AG04449 (cell line): Measurements from ENCODE around the gene PCBP3.

Source experiments
- CTCF ChIA-PET: fragments of 350-600 bp; formaldehyde crosslinking; extraction: SDS; loops from one replicate; lab custom pipeline; 2021; ENCODE audit warnings: antibody characterized with exemption; lab: Yijun Ruan, JAX
- POLR2A ChIA-PET: fragments of 400-600, 350-600 bp; formaldehyde crosslinking; extraction: SDS; loops from one replicate; lab custom pipeline; 2020; ENCODE audit warnings: antibody characterized with exemption, inconsistent platforms; lab: Yijun Ruan, JAX
- DNase-seq: peaks from one replicate; pipeline ENCODE4 v3.0.0-alpha.2; 2010; ENCODE audit warnings: low read depth, low spot score
- H3K4me3 ChIP-seq: 2 replicates; pipeline ENCODE4 v1.5.1; 2011; ENCODE audit warnings: low read depth, mild to moderate bottlenecking, control low read depth, low read length
- TF ChIP-seq, protein P1 (sequence below): IDR thresholded peaks from one replicate; pipeline ENCODE4 v1.5.1; 2011; ENCODE audit warnings: mild to moderate bottlenecking, moderate library complexity, low read length, control low read depth, inconsistent platforms; ENCODE audit not compliant: insufficient read depth; ENCODE audit errors: missing control alignments

PCBP3 gene

DNA sequence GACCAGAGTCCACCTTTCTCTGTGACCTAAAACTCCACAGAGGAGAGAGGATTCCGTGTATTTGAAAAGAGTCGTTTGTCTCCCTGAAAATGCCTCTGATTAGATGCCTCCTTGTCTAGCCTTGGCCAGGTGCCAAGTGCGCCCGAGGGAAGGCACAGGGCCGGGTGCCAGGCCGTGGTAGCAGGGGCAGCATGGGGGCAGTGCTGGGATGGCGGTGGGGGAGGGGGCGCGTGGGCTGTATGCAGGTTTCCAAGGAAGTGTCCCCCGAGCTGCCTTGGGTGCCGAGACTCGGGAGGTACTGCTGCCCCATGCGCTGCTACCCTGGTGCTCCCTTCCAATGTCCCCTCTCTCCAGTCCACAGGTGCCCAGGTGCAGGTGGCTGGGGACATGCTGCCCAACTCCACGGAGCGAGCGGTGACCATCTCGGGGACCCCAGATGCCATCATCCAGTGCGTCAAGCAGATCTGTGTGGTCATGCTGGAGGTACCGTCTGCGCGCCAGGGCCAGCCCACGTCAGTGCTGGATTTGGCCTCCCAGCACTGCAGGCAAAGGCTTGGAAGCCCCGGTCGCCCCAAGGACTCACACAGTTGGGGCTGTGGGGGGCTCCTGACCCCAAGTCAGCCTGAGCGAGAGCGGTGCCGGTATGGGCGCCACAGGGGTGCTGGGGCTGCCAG, 267.2 kb downstream of the PCBP3 start:
- DNase-seq = no peak
- H3K4me3 ChIP-seq = no peak overlapping the region
- ChIA-PET POLR2A (no interaction called here), CTCF (interaction anchor here (0.8 to 1.7 kb wide), 2 partner anchors 12 kb away, joined by 3 to 6 read pairs; no protein-coding TSS in a partner anchor)
- TF ChIP-seq, protein P1, sequence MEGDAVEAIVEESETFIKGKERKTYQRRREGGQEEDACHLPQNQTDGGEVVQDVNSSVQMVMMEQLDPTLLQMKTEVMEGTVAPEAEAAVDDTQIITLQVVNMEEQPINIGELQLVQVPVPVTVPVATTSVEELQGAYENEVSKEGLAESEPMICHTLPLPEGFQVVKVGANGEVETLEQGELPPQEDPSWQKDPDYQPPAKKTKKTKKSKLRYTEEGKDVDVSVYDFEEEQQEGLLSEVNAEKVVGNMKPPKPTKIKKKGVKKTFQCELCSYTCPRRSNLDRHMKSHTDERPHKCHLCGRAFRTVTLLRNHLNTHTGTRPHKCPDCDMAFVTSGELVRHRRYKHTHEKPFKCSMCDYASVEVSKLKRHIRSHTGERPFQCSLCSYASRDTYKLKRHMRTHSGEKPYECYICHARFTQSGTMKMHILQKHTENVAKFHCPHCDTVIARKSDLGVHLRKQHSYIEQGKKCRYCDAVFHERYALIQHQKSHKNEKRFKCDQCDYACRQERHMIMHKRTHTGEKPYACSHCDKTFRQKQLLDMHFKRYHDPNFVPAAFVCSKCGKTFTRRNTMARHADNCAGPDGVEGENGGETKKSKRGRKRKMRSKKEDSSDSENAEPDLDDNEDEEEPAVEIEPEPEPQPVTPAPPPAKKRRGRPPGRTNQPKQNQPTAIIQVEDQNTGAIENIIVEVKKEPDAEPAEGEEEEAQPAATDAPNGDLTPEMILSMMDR = no peak

DNA sequence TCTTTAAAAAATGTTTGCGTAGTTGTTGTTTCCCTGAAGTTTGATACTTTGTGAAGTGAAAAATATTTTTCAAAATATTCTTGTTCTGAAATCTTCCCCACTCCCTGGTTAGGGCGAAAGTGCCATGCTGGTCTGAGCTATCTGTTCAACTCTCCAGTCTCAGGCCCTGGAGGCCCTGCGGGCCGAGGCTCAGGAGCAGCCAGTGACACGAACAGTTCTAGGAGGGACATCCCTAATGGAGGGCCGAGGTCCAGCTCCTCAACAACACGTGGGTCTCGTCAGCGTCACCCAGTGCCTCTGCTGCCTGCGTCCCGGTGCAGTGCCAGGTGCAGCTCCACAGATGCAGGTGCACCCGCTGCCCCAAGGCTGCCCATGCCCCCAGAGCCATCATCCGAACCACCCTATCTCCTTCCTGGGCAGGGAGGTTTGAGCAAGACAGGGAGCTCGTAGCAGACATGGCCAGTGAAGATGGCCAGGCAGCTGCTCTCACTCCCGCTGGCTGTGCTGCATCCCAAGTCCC, 268.3 kb downstream of the PCBP3 start:
- DNase-seq = no peak
- no peak overlapping the region for H3K4me3 ChIP-seq
- TF ChIP-seq, protein P1 = no peak
- ChIA-PET POLR2A (no interaction called here), CTCF (interaction anchor here (1.7 kb wide), 1 partner anchor 11 kb away, joined by 6 read pairs; no protein-coding TSS in a partner anchor)

DNA sequence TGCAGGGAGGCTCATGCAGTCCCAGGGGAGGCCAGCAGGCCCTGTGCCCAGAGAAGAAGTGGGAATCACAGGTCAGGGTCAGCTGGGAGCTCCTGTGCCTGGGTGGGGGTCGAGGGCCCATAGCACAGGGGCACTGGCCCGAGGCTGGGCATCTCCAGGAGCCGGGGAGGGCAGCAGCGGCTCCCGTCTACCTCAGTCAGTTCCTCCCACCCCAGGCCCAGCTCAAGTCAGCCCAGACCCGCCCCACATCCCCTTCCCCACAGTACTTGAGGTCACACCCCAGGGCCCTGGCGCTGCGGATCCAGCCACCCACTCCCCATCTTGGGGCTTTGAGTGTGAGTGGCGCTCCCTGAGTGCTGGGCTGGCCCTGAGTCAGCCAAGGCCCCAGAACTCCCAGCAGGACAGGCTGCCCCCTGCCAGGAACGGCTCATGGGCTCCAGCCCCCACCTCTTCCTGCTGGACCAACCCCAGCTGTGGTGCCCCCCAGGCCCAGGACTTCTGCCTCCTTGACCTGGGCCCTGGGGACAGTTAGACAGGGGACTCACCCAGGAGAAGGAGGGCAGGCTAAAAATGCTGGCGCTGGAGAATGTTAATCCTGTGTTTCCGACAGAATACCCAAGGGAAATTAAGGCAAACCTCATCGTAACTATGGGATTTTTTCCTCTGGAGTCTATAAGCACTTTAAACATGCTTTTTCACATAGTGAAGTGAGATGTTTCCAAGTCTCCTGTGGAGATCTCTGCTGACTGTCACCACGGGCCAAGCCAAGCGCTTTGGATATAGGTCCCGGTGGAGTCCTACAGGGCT, 269.3 kb downstream of the PCBP3 start:
- no peak overlapping the region for H3K4me3 ChIP-seq
- POLR2A ChIA-PET = no interaction called here
- CTCF ChIA-PET = interaction anchor here (1.7 to 2.3 kb wide), 2 partner anchors 10 kb away, joined by 6 to 10 read pairs; no protein-coding TSS in a partner anchor
- TF ChIP-seq, protein P1 = no peak
- DNase-seq = no peak

DNA sequence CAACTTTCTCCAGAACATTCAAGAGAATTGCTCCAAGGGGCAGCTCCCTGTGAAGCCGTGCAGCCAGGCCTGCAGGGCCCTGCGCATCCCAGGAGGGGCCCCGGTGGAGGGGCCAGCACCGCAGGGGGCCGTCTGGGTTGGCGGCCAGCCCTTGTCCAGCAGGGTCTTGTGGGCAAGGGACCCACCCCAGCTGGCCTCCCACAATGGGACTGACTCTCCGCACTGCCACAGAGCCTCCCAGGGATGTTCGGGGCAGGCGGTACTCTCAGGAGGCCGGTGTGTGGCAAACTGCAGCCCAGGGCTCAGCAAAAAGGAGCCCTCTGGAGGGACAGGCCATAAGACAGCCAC, 269.9 kb downstream of the PCBP3 start:
- TF ChIP-seq, protein P1 = no peak
- ChIA-PET CTCF (interaction anchor here (0.9 to 2.3 kb wide), 3 partner anchors 10 to 34 kb away, joined by 3 to 10 read pairs (median 3); no protein-coding TSS in a partner anchor), POLR2A (no interaction called here)
- no peak for DNase-seq
- H3K4me3 ChIP-seq = no peak overlapping the region

DNA sequence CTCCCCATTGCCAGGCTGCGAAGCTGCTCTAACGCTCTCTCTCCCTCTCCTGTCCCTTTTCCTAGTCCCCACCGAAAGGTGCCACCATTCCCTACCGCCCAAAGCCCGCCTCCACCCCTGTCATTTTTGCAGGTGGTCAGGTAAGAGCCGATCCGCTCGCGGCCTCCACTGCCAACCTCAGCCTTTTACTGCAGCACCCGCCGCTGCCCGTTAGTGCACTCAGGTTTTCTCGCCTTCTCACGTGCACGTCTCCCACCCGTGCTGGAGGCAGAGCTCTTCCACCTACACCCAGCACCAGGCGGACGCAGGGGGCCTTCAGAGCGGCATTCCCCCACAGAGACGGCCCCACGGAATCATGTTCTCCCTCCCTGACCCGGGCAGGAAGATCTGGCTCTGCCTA, 270.4 kb downstream of the PCBP3 start:
- no peak for DNase-seq
- CTCF ChIA-PET = interaction anchor here (0.9 to 2.3 kb wide), 3 partner anchors 9 to 34 kb away, joined by 3 to 10 read pairs (median 3); no protein-coding TSS in a partner anchor
- TF ChIP-seq, protein P1 = no peak
- POLR2A ChIA-PET = no interaction called here
- no peak overlapping the region for H3K4me3 ChIP-seq
